Testis (tissue), 3 donors: Measurements from ENCODE around the gene NRP2. TPM values are rescaled to one million over a fixed set of nuclear protein-coding genes. Genes with fewer than 3 reads are reported as not detected.

Experiments
- DNase-seq: peaks from one replicate; pipeline ENCODE4 v3.0.0-alpha.2; 2019
- H3K27ac ChIP-seq, 2 donors: fragments of 200-600 bp; sonication (generic); one replicate each; pipeline ENCODE4 v1.5.1; 2019
- H3K27me3 ChIP-seq: fragments of 200-600 bp; sonication (generic); one replicate; pipeline ENCODE4 v1.5.1; 2019
- H3K36me3 ChIP-seq: fragments of 200-600 bp; sonication (generic); one replicate; pipeline ENCODE4 v1.5.1; 2017; ENCODE audit warnings: low read depth; ENCODE audit errors: missing control alignments
- H3K4me1 ChIP-seq: fragments of 200-600 bp; sonication (generic); one replicate; pipeline ENCODE4 v1.5.1; 2019
- H3K4me3 ChIP-seq, 2 donors: fragments of 200-600 bp; sonication (generic); one replicate each; pipeline ENCODE4 v1.5.1; 2017 to 2019
- H3K9me3 ChIP-seq: fragments of 200-600 bp; sonication (generic); one replicate; pipeline ENCODE4 v1.5.1; 2017
- CTCF ChIP-seq, 3 experiments: fragments of 450-650 bp in 2 of 3; fragments of 200-600 bp in 1 of 3; sonication (generic) in 1 of 3; IDR thresholded peaks; one replicate each; pipeline ENCODE4 v1.5.1; 2016 to 2019; ENCODE audit warnings: antibody characterized with exemption in 3 of 3, mild to moderate bottlenecking in 2 of 3, moderate library complexity in 1 of 3
- POLR2A ChIP-seq: fragments of 450-650 bp; IDR thresholded peaks from one replicate; pipeline ENCODE4 v1.6.1; 2017; ENCODE audit warnings: antibody characterized with exemption, mild to moderate bottlenecking, moderate library complexity
- WGBS, 2 donors: methylation state at CpG; one replicate each; pipeline ENCODE4 v1.1.5; 2018; 5-methylcytosine and 5-hydroxymethylcytosine counted together
- intact Hi-C: fragments of 100-400 bp; cut with DNase I; formaldehyde crosslinking; loops from one replicate; pipeline ENCODE4 v1.15.1; 2023; ENCODE audit warnings: low total_unique reads
- polyA plus RNA-seq: library from polyadenylated mRNA; stranded (reverse); fragments of 350-450 nt; fragmentation: Illumina TruSeq; extraction: RNeasy Lipid Tissue Mini Kit (QIAGEN cat#74804); gene quantifications from one replicate; pipeline ENCODE4 v1.2.3, GENCODE V29; 2014; ENCODE audit warnings: low read depth, low replicate concordance; ENCODE audit not compliant: insufficient read depth
- total RNA-seq, 2 donors: library from RNA; depleted of rRNA; stranded (reverse); fragments of >200 nt; gene quantifications; one replicate each; pipeline ENCODE4 v1.2.3, GENCODE V29; 2016

NRP2 gene
- total and polyA plus RNA-seq, 3 donors from 2014 or later, result 6.3 to 10.6 (median 6.3) TPM

DNA sequence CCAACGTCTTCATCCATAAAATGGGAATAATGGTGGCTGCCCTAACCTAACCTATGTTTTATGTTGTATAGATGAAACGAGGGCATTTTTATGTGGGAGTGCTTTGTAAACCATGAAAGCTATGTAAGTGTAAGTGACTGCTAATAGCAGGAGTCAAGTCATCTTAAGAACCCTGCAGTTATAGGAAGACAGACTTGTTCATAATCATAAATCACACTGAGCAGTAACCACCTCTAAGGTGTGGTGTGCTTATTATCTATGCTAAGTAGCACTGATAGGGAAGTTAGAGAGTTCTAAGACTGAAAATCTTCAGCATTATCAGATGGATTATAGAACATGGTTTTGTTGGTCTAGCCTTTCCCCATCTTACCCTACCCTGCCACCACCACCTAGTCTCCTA, 24.2 kb upstream of the NRP2 start:
- Histone ChIP-seq H3K27me3 (no peaks in the 10 kb centered on the region), H3K4me3 (no peak overlapping the region), H3K9me3 (no peaks in the 10 kb centered on the region), H3K4me1 (no peaks in the 10 kb centered on the region), H3K27ac (no peak overlapping the region), H3K36me3 (no peaks in the 10 kb centered on the region)
- DNase-seq, result no peak
- TF ChIP-seq CTCF (IDR thresholded peaks at IDR 0.05) (no peak), POLR2A (no peak)
- WGBS, 2 donors, result 77 to 80% methylated on average over 2 of the region's 2 CpGs
- intact Hi-C loops, result no loop called here

DNA sequence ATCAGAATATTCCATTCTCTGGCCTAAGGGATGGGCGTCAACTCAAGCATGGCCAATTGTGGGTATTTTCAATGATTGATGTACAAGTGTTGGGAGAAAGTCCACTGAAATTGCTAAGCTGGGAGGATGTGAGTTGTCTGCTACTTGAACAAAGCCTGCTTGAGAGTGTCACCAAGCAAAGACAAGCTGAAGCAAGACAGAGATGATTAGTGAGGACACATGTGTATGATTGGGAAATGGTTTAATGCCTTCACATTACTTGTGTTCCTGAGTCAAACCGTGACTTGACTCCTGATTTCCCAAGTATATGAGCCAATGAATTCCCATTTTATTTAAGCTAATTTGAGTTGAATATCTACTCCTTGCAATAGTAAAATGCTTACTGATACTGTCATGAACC, 23.7 kb upstream of the NRP2 start:
- no peak for DNase-seq
- WGBS, 2 donors, result 93 to 99% methylated on average over 2 of the region's 2 CpGs
- Histone ChIP-seq H3K9me3 (no peaks in the 10 kb centered on the region), H3K36me3 (no peaks in the 10 kb centered on the region), H3K27ac (no peak overlapping the region), H3K4me1 (no peaks in the 10 kb centered on the region), H3K27me3 (no peaks in the 10 kb centered on the region), H3K4me3 (no peak overlapping the region)
- intact Hi-C loops, result no loop called here
- TF ChIP-seq CTCF (IDR thresholded peaks at IDR 0.05), result no peak
- no peak for TF ChIP-seq POLR2A

DNA sequence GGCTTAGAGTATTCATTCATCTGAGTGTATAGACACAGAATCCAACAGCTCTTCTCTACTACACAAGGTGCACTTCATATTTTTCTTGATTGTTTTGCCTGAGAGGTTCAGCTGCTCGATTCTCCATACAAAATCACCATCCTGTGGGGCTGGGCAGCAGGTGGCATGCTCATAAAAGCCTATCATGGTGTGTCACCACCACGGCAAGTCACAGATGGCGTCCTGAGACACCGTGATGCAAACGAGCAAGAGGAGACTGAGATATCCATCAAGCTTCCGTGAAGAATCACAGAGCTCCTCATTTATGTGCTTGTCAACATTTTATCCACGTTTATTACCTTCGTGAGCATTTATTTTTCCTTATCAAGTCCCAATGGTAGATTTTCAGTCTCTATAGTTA, 22.4 kb upstream of the NRP2 start:
- no peaks in the 10 kb centered on the region for H3K36me3 ChIP-seq
- H3K27me3 ChIP-seq, result no peaks in the 10 kb centered on the region
- no peaks in the 10 kb centered on the region for H3K4me1 ChIP-seq
- H3K27ac ChIP-seq, result no peak overlapping the region
- WGBS, 2 donors, result 77 to 81% methylated on average over 8 of the region's 8 CpGs
- no peak for DNase-seq
- no peak for TF ChIP-seq CTCF (IDR thresholded peaks at IDR 0.05)
- no peak for TF ChIP-seq POLR2A
- no peak overlapping the region for H3K4me3 ChIP-seq
- intact Hi-C loops, result no loop called here
- H3K9me3 ChIP-seq, result no peaks in the 10 kb centered on the region

DNA sequence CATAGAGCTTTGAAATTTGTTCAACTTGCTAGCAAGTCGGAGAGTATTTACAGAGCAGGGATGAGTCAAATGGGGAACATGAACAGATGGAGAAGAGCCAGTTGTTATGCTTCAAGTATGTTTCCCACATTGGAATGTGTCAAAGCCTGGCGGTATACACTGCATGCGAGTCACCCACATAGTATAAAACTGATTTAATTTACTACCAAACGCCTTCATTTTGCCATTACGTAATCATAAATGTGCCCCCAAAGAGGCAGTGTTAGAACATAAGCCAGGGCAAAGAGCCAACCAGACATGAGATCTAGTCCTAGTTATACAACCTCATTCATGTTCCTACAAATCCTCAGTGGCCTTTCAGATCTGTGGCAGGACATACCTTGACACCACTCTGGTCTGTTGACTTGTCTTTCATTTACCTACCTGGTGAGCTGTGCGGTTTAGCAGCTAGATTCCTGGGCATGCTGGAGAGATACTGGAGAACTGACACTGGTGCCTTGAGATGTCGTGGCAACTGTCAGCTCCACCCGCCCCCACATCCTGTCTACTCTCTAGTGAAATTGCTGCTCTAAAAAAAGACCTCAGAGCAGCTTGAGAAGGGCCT, 21.7 kb upstream of the NRP2 start:
- Histone ChIP-seq H3K9me3 (no peaks in the 10 kb centered on the region), H3K4me1 (no peaks in the 10 kb centered on the region), H3K36me3 (no peaks in the 10 kb centered on the region), H3K27me3 (no peaks in the 10 kb centered on the region), H3K27ac (no peak overlapping the region), H3K4me3 (no peak overlapping the region)
- no peak for DNase-seq
- intact Hi-C loops, result no loop called here
- TF ChIP-seq POLR2A (no peak), CTCF (IDR thresholded peaks at IDR 0.05) (no peak)
- WGBS, 2 donors, result 61 to 64% methylated on average over 8 of the region's 8 CpGs

GRCh38 chr2:205661281-205661680, 21.0 kb upstream of the NRP2 start:
- no peaks in the 10 kb centered on the region for H3K36me3 ChIP-seq
- no peaks in the 10 kb centered on the region for H3K27me3 ChIP-seq
- H3K4me3 ChIP-seq, result no peak overlapping the region
- 91 to 93% methylated on average over 5 of the region's 5 CpGs for WGBS, 2 donors
- DNase-seq, result no peak
- no peak for TF ChIP-seq CTCF (IDR thresholded peaks at IDR 0.05)
- TF ChIP-seq POLR2A, result no peak
- intact Hi-C loops, result no loop called here
- no peak overlapping the region for H3K27ac ChIP-seq
- no peaks in the 10 kb centered on the region for H3K9me3 ChIP-seq
- no peaks in the 10 kb centered on the region for H3K4me1 ChIP-seq
